Endodermal cell (in vitro differentiated cells): Measurements from ENCODE around the gene SAMD4B. TPM values are rescaled to one million over a fixed set of nuclear protein-coding genes. Genes with fewer than 3 reads are reported as not detected.

Experiments
- DNase-seq: peaks from one replicate; pipeline ENCODE4 v3.0.0-alpha.2; 2017
- H3K27ac ChIP-seq: 2 replicates; pipeline ENCODE4 v1.5.1; 2013; ENCODE audit warnings: mild to moderate bottlenecking, low read depth, low read length, moderate library complexity
- H3K27me3 ChIP-seq: 2 replicates; pipeline ENCODE4 v1.6.1; 2013; ENCODE audit warnings: mild to moderate bottlenecking, low read length, moderate library complexity; ENCODE audit not compliant: insufficient read depth, control insufficient read depth, poor library complexity, severe bottlenecking
- H3K36me3 ChIP-seq: 2 replicates; pipeline ENCODE4 v1.7.0; 2013; ENCODE audit warnings: mild to moderate bottlenecking, low read length, moderate library complexity; ENCODE audit not compliant: control insufficient read depth, insufficient read depth
- H3K4me1 ChIP-seq: one replicate; pipeline ENCODE4 v1.7.0; 2013; ENCODE audit warnings: low read length; ENCODE audit not compliant: control insufficient read depth, insufficient read depth
- H3K4me3 ChIP-seq: 2 replicates; pipeline ENCODE4 v1.5.1; 2013; ENCODE audit warnings: mild to moderate bottlenecking, low read length, moderate library complexity
- H3K9ac ChIP-seq: 2 replicates; pipeline ENCODE4 v1.6.1; 2013; ENCODE audit warnings: mild to moderate bottlenecking, low read length, moderate library complexity; ENCODE audit not compliant: poor library complexity, severe bottlenecking; ENCODE audit errors: extremely low read depth
- H3K9me3 ChIP-seq: 2 replicates; pipeline ENCODE4 v1.6.1; 2013; ENCODE audit warnings: mild to moderate bottlenecking, low read length, moderate library complexity; ENCODE audit not compliant: control insufficient read depth
- H3K27ac Mint-ChIP-seq: 2 replicates; pipeline ENCODE4 v1.8.0; 2020; ENCODE audit warnings: mixed read lengths
- H3K27me3 Mint-ChIP-seq: 2 replicates; pipeline ENCODE4 v1.8.0; 2021; ENCODE audit warnings: mild to moderate bottlenecking, mixed read lengths; ENCODE audit not compliant: insufficient read depth
- H3K36me3 Mint-ChIP-seq: 2 replicates; pipeline ENCODE4 v1.8.0; 2020; ENCODE audit warnings: low read depth, mixed read lengths
- H3K4me1 Mint-ChIP-seq: 2 replicates; pipeline ENCODE4 v1.8.0; 2020; ENCODE audit warnings: mixed read lengths
- H3K4me3 Mint-ChIP-seq: 2 replicates; pipeline ENCODE4 v1.8.0; 2020; ENCODE audit warnings: mild to moderate bottlenecking, moderate library complexity, mixed read lengths
- H3K9me3 Mint-ChIP-seq: 2 replicates; pipeline ENCODE4 v1.8.0; 2020; ENCODE audit warnings: mild to moderate bottlenecking, mixed read lengths
- WGBS, 2 experiments: methylation state at CpG; one replicate each; pipeline versions ENCODE4 v1.1.5 to v1.1.7; 2013; ENCODE audit warnings: missing lambda C conversion rate in 2 of 2, mixed read lengths in 1 of 2; ENCODE audit not compliant: insufficient coverage in 1 of 2, insufficient read length in 1 of 2; 5-methylcytosine and 5-hydroxymethylcytosine counted together
- total RNA-seq, 2 donors: library from RNA; stranded (reverse); fragmentation: NEBNext Ultra II Directional in 1 of 2; extraction: Animal tissue kit (Norgen Biotek cat#: 25700) in 1 of 2; gene quantifications; 2 replicates in 1 of 2; 3 replicates in 1 of 2; pipeline ENCODE4 v1.2.1, GENCODE V29; 2021
- TF ChIP-seq, protein P1 (sequence below): fragments of 200-600 bp; sonication (generic); conservative IDR thresholded peaks from 2 replicates; pipeline ENCODE4 v1.5.0; 2021; ENCODE audit warnings: antibody characterized with exemption, mild to moderate bottlenecking

SAMD4B gene
- total RNA-seq, 2 donors from 2014 or later: 155 to 159 TPM

- H3K27ac Mint-ChIP-seq: no peak overlapping the region
- 87 to 89% methylated on average over 5 to 10 of the region's 10 CpGs for WGBS, 2 experiments
Observed at GRCh38 chr19:39299832-39300231, 42.4 kb upstream of the SAMD4B start.

DNA sequence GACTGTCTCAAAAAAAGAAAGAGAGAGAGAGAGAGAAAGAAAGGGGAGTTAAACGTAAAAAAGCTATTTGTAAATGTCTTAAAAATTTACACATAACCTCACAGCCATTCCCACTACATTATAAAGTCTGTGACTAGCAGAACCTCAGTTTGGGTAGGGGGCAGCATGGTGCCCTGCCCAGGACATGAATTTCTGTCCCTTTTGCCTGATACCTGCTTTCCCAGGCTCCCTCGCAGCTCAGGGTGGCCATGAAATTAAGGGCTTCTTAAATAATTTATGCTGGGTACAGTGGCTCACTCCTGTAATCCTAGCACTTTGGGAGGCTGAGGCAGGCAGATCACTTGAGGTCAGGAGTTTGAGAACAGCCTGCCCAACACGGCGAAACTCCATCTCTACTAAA, 41.2 kb upstream of the SAMD4B start:
- Histone ChIP-seq H3K4me1 (no peaks in the 10 kb centered on the region), H3K4me3 (no peak overlapping the region), H3K9me3 (no peaks in the 10 kb centered on the region), H3K27me3 (peaks cover 14% of the 10 kb centered on the region), H3K27ac (no peak overlapping the region), H3K9ac (no peak overlapping the region), H3K36me3 (no peaks in the 10 kb centered on the region)
- Mint-ChIP-seq H3K4me3 (no peak overlapping the region), H3K27me3 (peaks cover 35% of the 10 kb centered on the region), H3K36me3 (no peaks in the 10 kb centered on the region), H3K9me3 (no peaks in the 10 kb centered on the region), H3K4me1 (peaks cover 2% of the 10 kb centered on the region), H3K27ac (no peak overlapping the region)
- TF ChIP-seq, protein P1, sequence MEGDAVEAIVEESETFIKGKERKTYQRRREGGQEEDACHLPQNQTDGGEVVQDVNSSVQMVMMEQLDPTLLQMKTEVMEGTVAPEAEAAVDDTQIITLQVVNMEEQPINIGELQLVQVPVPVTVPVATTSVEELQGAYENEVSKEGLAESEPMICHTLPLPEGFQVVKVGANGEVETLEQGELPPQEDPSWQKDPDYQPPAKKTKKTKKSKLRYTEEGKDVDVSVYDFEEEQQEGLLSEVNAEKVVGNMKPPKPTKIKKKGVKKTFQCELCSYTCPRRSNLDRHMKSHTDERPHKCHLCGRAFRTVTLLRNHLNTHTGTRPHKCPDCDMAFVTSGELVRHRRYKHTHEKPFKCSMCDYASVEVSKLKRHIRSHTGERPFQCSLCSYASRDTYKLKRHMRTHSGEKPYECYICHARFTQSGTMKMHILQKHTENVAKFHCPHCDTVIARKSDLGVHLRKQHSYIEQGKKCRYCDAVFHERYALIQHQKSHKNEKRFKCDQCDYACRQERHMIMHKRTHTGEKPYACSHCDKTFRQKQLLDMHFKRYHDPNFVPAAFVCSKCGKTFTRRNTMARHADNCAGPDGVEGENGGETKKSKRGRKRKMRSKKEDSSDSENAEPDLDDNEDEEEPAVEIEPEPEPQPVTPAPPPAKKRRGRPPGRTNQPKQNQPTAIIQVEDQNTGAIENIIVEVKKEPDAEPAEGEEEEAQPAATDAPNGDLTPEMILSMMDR: no peak
- WGBS, 2 experiments: 85 to 98% methylated on average over 3 of the region's 4 CpGs
- no peak for DNase-seq

More at GRCh38 chr19:39299832-39300231, 42.4 kb upstream of the SAMD4B start:
- no peak overlapping the region for H3K9ac ChIP-seq
- H3K27ac ChIP-seq: no peak overlapping the region
- peaks cover 2% of the 10 kb centered on the region for H3K27me3 ChIP-seq
- no peaks in the 10 kb centered on the region for H3K4me1 ChIP-seq
- TF ChIP-seq, protein P1: no peak
- H3K36me3 ChIP-seq: no peaks in the 10 kb centered on the region
- H3K27me3 Mint-ChIP-seq: peaks cover 23% of the 10 kb centered on the region
- peaks cover 2% of the 10 kb centered on the region for H3K4me1 Mint-ChIP-seq
- H3K36me3 Mint-ChIP-seq: no peaks in the 10 kb centered on the region
- H3K9me3 ChIP-seq: no peaks in the 10 kb centered on the region
- H3K4me3 ChIP-seq: no peak overlapping the region
- DNase-seq: no peak
- H3K9me3 Mint-ChIP-seq: no peaks in the 10 kb centered on the region
- H3K4me3 Mint-ChIP-seq: no peak overlapping the region

- Histone ChIP-seq H3K27ac (no peak overlapping the region), H3K36me3 (no peaks in the 10 kb centered on the region), H3K9me3 (no peaks in the 10 kb centered on the region), H3K4me3 (no peak overlapping the region), H3K27me3 (peaks cover 19% of the 10 kb centered on the region), H3K4me1 (no peaks in the 10 kb centered on the region), H3K9ac (no peak overlapping the region)
- Mint-ChIP-seq H3K9me3 (no peaks in the 10 kb centered on the region), H3K4me3 (no peak overlapping the region), H3K27me3 (peaks cover 38% of the 10 kb centered on the region), H3K4me1 (peaks cover 2% of the 10 kb centered on the region), H3K27ac (no peak overlapping the region), H3K36me3 (no peaks in the 10 kb centered on the region)
- no peak for DNase-seq
- TF ChIP-seq, protein P1: no peak
- WGBS, 2 experiments: 93% methylated on average over 2 of the region's 3 CpGs; no CpG with 5 or more reads in 1 of the 2 experiments
Observed at GRCh38 chr19:39301562-39301961, 40.7 kb upstream of the SAMD4B start.
